ENCODE data around the gene ADAMTS2.

DNA sequence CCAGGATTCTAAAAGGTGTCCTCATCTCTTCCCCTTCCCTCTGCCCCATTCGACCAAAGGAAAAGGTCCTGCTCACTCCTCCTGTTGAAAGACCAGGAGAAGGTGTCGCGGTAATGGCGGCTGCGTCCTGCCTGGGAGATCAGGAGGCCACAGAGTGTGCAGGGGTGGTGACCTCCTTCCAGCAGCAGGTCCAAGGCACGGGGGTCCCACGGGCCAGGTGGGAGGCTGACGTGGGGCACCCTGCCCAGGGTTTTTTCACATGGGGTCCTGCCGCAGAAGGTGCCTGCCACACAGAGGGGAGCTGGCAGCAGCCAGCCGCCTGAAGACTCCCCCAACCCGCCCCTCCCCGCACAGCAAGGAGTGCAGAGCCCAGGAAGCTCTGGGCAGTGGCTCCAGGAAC lies 22.2 kb upstream of the ADAMTS2 start:
- TF ChIP-seq, protein P1, sequence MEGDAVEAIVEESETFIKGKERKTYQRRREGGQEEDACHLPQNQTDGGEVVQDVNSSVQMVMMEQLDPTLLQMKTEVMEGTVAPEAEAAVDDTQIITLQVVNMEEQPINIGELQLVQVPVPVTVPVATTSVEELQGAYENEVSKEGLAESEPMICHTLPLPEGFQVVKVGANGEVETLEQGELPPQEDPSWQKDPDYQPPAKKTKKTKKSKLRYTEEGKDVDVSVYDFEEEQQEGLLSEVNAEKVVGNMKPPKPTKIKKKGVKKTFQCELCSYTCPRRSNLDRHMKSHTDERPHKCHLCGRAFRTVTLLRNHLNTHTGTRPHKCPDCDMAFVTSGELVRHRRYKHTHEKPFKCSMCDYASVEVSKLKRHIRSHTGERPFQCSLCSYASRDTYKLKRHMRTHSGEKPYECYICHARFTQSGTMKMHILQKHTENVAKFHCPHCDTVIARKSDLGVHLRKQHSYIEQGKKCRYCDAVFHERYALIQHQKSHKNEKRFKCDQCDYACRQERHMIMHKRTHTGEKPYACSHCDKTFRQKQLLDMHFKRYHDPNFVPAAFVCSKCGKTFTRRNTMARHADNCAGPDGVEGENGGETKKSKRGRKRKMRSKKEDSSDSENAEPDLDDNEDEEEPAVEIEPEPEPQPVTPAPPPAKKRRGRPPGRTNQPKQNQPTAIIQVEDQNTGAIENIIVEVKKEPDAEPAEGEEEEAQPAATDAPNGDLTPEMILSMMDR (IDR thresholded peaks at IDR 0.05), result no peak
- no peak for TF ChIP-seq EZH2phosphoT487 (IDR thresholded peaks at IDR 0.05)

All from neural progenitor cell (in vitro differentiated cells).